HL-60 (cell line): ENCODE data around the gene STARD10.

Source experiments
- DNase-seq, 2 experiments: peaks; one replicate each; pipeline ENCODE4 v3.0.0-alpha.2; 2010 to 2020; ENCODE audit warnings: low read depth in 1 of 2, low spot score in 1 of 2
- H3K27ac ChIP-seq: fragments of 250-450 bp; sonication (Bioruptor Pico); replicated peaks from 2 replicates; pipeline ENCODE4 v1.5.1; 2020; ENCODE audit warnings: mild to moderate bottlenecking, moderate library complexity
- H3K27me3 ChIP-seq: fragments of 250-450 bp; sonication (Bioruptor Pico); 2 replicates; pipeline ENCODE4 v1.5.1; 2021; ENCODE audit warnings: mild to moderate bottlenecking, moderate library complexity; ENCODE audit not compliant: insufficient read depth, poor library complexity, severe bottlenecking
- H3K4me3 ChIP-seq: replicated peaks from 2 replicates; pipeline ENCODE4 v1.5.1; 2011; ENCODE audit warnings: mild to moderate bottlenecking, control low read depth, low read length; ENCODE audit not compliant: insufficient read depth
- CTCF ChIP-seq: IDR thresholded peaks from one replicate; pipeline ENCODE4 v1.5.1; 2011; ENCODE audit warnings: low read length, control low read depth, inconsistent platforms; ENCODE audit not compliant: insufficient read depth
- GABPA ChIP-seq: IDR thresholded peaks from 2 replicates; pipeline ENCODE4 v1.6.1; 2012; ENCODE audit warnings: low read depth
- POLR2AphosphoS5 ChIP-seq: IDR thresholded peaks from 2 replicates; pipeline ENCODE4 v1.6.1; 2012; ENCODE audit warnings: low read depth
- SPI1 ChIP-seq: IDR thresholded peaks from 2 replicates; pipeline ENCODE4 v1.6.1; 2012; ENCODE audit warnings: low read depth, mild to moderate bottlenecking, borderline replicate concordance
- TF ChIP-seq, protein P1 (sequence below): IDR thresholded peaks from 2 replicates; pipeline ENCODE4 v1.6.1; 2012; ENCODE audit warnings: low read depth; ENCODE audit not compliant: insufficient replicate concordance

STARD10 gene

DNA sequence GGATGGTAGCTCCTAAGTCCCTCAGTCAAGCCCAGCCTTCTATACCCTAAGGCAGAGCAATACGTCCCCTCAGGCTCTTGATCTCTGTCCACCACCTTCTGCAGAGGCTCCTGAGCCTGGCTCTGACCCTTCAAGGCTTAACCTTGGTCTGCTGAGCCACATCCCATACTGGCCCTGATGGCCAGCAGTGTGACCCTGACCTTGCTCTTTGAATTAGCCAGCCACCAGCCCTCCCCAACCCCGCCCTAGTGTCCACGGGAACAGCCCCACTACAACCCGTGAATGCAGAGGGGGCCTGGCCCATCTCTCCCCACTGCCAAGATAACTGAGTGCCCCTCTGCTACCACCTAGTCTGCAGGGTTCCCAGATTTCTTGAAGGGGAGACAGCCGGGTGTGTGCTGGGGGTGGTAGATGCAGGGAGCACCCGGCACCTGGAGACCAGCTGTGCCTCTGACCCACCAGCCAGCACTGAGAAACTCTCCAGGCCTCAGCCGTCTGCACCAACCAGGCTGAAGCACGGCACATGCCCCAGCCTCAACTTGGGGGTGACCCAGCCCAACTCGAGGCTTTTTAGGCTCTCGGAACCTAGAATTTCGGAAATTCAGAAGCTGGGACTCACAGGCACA is 47.8 kb downstream of the STARD10 start:
- no peak for DNase-seq
- no peak overlapping the region for H3K27ac ChIP-seq
- TF ChIP-seq POLR2AphosphoS5 (no peak), CTCF (no peak), SPI1 (no peak), GABPA (no peak)
- TF ChIP-seq, protein P1, sequence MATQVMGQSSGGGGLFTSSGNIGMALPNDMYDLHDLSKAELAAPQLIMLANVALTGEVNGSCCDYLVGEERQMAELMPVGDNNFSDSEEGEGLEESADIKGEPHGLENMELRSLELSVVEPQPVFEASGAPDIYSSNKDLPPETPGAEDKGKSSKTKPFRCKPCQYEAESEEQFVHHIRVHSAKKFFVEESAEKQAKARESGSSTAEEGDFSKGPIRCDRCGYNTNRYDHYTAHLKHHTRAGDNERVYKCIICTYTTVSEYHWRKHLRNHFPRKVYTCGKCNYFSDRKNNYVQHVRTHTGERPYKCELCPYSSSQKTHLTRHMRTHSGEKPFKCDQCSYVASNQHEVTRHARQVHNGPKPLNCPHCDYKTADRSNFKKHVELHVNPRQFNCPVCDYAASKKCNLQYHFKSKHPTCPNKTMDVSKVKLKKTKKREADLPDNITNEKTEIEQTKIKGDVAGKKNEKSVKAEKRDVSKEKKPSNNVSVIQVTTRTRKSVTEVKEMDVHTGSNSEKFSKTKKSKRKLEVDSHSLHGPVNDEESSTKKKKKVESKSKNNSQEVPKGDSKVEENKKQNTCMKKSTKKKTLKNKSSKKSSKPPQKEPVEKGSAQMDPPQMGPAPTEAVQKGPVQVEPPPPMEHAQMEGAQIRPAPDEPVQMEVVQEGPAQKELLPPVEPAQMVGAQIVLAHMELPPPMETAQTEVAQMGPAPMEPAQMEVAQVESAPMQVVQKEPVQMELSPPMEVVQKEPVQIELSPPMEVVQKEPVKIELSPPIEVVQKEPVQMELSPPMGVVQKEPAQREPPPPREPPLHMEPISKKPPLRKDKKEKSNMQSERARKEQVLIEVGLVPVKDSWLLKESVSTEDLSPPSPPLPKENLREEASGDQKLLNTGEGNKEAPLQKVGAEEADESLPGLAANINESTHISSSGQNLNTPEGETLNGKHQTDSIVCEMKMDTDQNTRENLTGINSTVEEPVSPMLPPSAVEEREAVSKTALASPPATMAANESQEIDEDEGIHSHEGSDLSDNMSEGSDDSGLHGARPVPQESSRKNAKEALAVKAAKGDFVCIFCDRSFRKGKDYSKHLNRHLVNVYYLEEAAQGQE, result no peak
- no peaks in the 10 kb centered on the region for H3K27me3 ChIP-seq
- no peak overlapping the region for H3K4me3 ChIP-seq

- no peak overlapping the region for H3K27ac ChIP-seq
- TF ChIP-seq POLR2AphosphoS5 (no peak), CTCF (no peak), SPI1 (no peak), GABPA (no peak)
- no peak overlapping the region for H3K4me3 ChIP-seq
- H3K27me3 ChIP-seq, result no peaks in the 10 kb centered on the region
- DNase-seq, result no peak
Measured at GRCh38 chr11:72745511-72745910, 48.3 kb downstream of the STARD10 start.

GRCh38 chr11:72744474-72744873 is 49.4 kb downstream of the STARD10 start:
- no peaks in the 10 kb centered on the region for H3K27me3 ChIP-seq
- no peak overlapping the region for H3K27ac ChIP-seq
- TF ChIP-seq SPI1 (no peak), CTCF (no peak), POLR2AphosphoS5 (no peak), GABPA (no peak)
- TF ChIP-seq, protein P1, result no peak
- no peak overlapping the region for H3K4me3 ChIP-seq
- no peak for DNase-seq
